ENCODE measurements around the gene WDR38. TPM values are rescaled to one million over a fixed set of nuclear protein-coding genes. Genes with fewer than 3 reads are reported as not detected.

WDR38 gene
- total RNA-seq, 1 experiment from 2014 or later: not detected

DNA sequence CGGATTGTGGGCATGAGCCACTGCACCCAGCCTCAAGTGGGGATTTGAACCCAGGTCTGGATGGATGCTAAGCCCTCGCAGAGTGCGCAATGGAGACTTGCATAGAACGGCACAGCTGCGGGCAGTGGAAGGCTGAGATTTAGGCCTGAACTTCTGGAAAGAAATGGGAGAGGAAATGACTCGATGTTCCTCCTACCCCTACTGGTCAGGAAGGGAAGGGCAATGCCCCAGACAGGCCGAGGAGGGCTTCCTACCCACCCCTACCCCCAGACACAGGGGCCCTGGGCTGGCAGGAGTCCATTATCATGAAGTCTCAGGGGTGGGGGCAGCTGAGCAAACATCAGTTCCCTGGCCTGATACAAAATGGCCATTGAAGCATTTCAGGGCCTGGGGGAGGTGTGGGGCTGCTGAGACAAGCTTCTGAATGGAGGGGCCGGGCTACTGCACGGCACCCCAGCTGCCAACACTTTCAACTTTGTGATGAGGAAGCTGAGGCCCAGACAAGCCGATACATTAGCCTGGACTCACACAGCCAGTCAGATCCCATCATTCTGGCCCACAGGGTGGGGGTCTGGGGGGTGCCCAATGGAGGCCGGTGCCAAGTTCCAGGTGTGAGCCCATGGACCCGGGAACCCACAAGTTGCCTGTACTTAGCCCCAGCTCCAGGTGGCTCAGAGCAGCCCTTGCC is 13.5 kb upstream of the WDR38 start:
- no peaks in the 10 kb centered on the region for H3K36me3 ChIP-seq (ENCODE audit: control insufficient read depth, insufficient read depth, low read length)
- POLR2A ChIA-PET: interaction anchor here (0.7 kb wide), 1 partner anchor 62 kb away, joined by 3 read pairs; no protein-coding TSS in a partner anchor
- H3K4me3 ChIP-seq (ENCODE audit: low read depth in 2 of 2, low read length in 2 of 2): no peak overlapping the region
- CTCF ChIA-PET: interaction anchor here (1.2 to 1.8 kb wide), 3 partner anchors 8 to 62 kb away, joined by 3 to 9 read pairs (median 7); partner anchors contain the start of genes OLFML2A and WDR38
- in situ Hi-C loops (cut with HindIII; ENCODE audit: low pct_unique_long_range_greater_than_20kb, low sequenced_read_pairs) (no loop called here), intact Hi-C loops (cut with micrococcal nuclease; ENCODE audit: unreplicated experiment) (no loop called here)
- H3K4me1 ChIP-seq (ENCODE audit: control insufficient read depth, insufficient read depth, low read length): peaks cover 6% of the 10 kb centered on the region
- TF ChIP-seq, protein P1, sequence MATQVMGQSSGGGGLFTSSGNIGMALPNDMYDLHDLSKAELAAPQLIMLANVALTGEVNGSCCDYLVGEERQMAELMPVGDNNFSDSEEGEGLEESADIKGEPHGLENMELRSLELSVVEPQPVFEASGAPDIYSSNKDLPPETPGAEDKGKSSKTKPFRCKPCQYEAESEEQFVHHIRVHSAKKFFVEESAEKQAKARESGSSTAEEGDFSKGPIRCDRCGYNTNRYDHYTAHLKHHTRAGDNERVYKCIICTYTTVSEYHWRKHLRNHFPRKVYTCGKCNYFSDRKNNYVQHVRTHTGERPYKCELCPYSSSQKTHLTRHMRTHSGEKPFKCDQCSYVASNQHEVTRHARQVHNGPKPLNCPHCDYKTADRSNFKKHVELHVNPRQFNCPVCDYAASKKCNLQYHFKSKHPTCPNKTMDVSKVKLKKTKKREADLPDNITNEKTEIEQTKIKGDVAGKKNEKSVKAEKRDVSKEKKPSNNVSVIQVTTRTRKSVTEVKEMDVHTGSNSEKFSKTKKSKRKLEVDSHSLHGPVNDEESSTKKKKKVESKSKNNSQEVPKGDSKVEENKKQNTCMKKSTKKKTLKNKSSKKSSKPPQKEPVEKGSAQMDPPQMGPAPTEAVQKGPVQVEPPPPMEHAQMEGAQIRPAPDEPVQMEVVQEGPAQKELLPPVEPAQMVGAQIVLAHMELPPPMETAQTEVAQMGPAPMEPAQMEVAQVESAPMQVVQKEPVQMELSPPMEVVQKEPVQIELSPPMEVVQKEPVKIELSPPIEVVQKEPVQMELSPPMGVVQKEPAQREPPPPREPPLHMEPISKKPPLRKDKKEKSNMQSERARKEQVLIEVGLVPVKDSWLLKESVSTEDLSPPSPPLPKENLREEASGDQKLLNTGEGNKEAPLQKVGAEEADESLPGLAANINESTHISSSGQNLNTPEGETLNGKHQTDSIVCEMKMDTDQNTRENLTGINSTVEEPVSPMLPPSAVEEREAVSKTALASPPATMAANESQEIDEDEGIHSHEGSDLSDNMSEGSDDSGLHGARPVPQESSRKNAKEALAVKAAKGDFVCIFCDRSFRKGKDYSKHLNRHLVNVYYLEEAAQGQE (IDR thresholded peaks at IDR 0.05; ENCODE audit: insufficient read depth in 1 of 2, low read depth in 2 of 2, low read length in 1 of 2): no peak
- TF ChIP-seq POLR2AphosphoS5 (IDR thresholded peaks at IDR 0.05; ENCODE audit: low read depth, low read length) (no peak), TCF7L2 (IDR thresholded peaks at IDR 0.05; ENCODE audit: low read depth, low read length) (no peak), SIN3A (IDR thresholded peaks at IDR 0.05; ENCODE audit: borderline replicate concordance, insufficient read depth, low read depth, low read length) (no peak)
- TF ChIP-seq, protein P2, sequence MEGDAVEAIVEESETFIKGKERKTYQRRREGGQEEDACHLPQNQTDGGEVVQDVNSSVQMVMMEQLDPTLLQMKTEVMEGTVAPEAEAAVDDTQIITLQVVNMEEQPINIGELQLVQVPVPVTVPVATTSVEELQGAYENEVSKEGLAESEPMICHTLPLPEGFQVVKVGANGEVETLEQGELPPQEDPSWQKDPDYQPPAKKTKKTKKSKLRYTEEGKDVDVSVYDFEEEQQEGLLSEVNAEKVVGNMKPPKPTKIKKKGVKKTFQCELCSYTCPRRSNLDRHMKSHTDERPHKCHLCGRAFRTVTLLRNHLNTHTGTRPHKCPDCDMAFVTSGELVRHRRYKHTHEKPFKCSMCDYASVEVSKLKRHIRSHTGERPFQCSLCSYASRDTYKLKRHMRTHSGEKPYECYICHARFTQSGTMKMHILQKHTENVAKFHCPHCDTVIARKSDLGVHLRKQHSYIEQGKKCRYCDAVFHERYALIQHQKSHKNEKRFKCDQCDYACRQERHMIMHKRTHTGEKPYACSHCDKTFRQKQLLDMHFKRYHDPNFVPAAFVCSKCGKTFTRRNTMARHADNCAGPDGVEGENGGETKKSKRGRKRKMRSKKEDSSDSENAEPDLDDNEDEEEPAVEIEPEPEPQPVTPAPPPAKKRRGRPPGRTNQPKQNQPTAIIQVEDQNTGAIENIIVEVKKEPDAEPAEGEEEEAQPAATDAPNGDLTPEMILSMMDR (IDR thresholded peaks at IDR 0.05): no peak; the same call in none of the 2 replicates
- no TSS peak for BruUV-seq (replicated peaks)
- ATAC-seq: peak; percentile 69
- H3K9me3 ChIP-seq (ENCODE audit: control insufficient read depth, insufficient read depth, low read depth, low read length): no peaks in the 10 kb centered on the region
- no peaks in the 10 kb centered on the region for H3K27me3 ChIP-seq (ENCODE audit: control insufficient read depth, insufficient read depth, low read length)
- no peak for DNase-seq (ENCODE audit: low read depth, low spot score)
- H3K27ac ChIP-seq (ENCODE audit: low read length): no peak overlapping the region

DNA sequence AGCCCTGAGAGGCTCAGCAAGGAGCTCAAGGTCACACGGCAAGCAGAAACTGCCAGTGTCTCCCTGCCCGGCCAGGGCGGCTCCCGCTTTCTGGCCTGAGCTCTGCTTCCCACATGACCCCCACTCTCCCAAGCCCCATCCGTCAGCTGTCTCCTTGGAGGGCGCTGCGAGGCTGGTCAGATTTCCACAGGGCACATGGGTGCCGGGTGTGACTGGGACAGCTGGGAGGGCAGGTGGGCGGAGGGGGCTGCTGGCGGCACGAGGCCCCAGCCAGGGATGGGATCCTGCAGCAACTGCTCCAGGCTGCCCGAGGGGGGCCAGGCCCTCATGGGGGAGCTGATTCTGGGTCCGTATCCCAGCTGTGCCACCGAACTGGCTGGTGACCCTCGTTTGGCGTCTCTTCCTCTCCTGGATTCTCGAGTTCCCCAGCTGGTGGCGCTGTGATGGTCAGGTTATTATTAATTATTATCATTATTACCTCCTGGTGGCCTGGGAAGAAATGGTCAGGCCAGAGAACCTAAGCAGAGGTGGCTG is 12.9 kb upstream of the WDR38 start:
- POLR2A ChIA-PET: interaction anchor here (0.7 kb wide), 1 partner anchor 63 kb away, joined by 3 read pairs; no protein-coding TSS in a partner anchor
- in situ Hi-C loops (cut with HindIII; ENCODE audit: low pct_unique_long_range_greater_than_20kb, low sequenced_read_pairs): no loop called here

More for the DNA sequence above, 12.9 kb upstream of the WDR38 start:
- no peaks in the 10 kb centered on the region for H3K36me3 ChIP-seq (ENCODE audit: control insufficient read depth, insufficient read depth, low read length)
- CTCF ChIA-PET: interaction anchor here (0.9 to 1.8 kb wide), 4 partner anchors 8 to 63 kb away, joined by 3 to 9 read pairs (median 8); partner anchors contain the start of genes OLFML2A and WDR38
- BruUV-seq (replicated peaks): no TSS peak
- no peaks in the 10 kb centered on the region for H3K9me3 ChIP-seq (ENCODE audit: control insufficient read depth, insufficient read depth, low read depth, low read length)
- no peak overlapping the region for H3K27ac ChIP-seq (ENCODE audit: low read length)
- no peak overlapping the region for H3K4me3 ChIP-seq (ENCODE audit: low read depth in 2 of 2, low read length in 2 of 2)
- TF ChIP-seq, protein P1 (IDR thresholded peaks at IDR 0.05; ENCODE audit: insufficient read depth in 1 of 2, low read depth in 2 of 2, low read length in 1 of 2): no peak
- TF ChIP-seq TCF7L2 (IDR thresholded peaks at IDR 0.05; ENCODE audit: low read depth, low read length): no peak
- TF ChIP-seq, protein P2 (IDR thresholded peaks at IDR 0.05): peak; percentile 71; the same call in 1 of the 2 replicates
- intact Hi-C loops (cut with micrococcal nuclease; ENCODE audit: unreplicated experiment): no loop called here
- H3K27me3 ChIP-seq (ENCODE audit: control insufficient read depth, insufficient read depth, low read length): no peaks in the 10 kb centered on the region
- DNase-seq (ENCODE audit: low read depth, low spot score) (no peak), ATAC-seq (peak; percentile 46)
- H3K4me1 ChIP-seq (ENCODE audit: control insufficient read depth, insufficient read depth, low read length): peaks cover under 1% of the 10 kb centered on the region; the same call in 1 of the 2 replicates

Measured in Panc1 (cell line).